SK-N-SH (cell line): ENCODE data around the gene PDE4A.

Experiments
- RAD21 ChIP-seq: IDR thresholded peaks from 2 replicates; pipeline ENCODE4 v1.6.1; 2012; ENCODE audit warnings: mild to moderate bottlenecking, low read length
- SMC3 ChIP-seq: IDR thresholded peaks from 2 replicates; pipeline ENCODE4 v1.6.1; 2012; ENCODE audit warnings: low read depth, low read length, improper control_type of control experiment
- TAF1 ChIP-seq: IDR thresholded peaks from 2 replicates; pipeline ENCODE4 v1.6.1; 2012; ENCODE audit warnings: low read depth, mild to moderate bottlenecking, low read length, moderate library complexity, borderline replicate concordance
- TF ChIP-seq, protein P1 (sequence below): fragments of 200-600 bp; sonication (generic); IDR thresholded peaks from 2 replicates; pipeline ENCODE4 v1.6.1; 2017; ENCODE audit warnings: antibody characterized with exemption, mild to moderate bottlenecking, moderate library complexity
- TF ChIP-seq, protein P2 (sequence below): IDR thresholded peaks from 2 replicates; pipeline ENCODE4 v1.4.0; 2012; ENCODE audit warnings: low read depth

- TF ChIP-seq, protein P1, sequence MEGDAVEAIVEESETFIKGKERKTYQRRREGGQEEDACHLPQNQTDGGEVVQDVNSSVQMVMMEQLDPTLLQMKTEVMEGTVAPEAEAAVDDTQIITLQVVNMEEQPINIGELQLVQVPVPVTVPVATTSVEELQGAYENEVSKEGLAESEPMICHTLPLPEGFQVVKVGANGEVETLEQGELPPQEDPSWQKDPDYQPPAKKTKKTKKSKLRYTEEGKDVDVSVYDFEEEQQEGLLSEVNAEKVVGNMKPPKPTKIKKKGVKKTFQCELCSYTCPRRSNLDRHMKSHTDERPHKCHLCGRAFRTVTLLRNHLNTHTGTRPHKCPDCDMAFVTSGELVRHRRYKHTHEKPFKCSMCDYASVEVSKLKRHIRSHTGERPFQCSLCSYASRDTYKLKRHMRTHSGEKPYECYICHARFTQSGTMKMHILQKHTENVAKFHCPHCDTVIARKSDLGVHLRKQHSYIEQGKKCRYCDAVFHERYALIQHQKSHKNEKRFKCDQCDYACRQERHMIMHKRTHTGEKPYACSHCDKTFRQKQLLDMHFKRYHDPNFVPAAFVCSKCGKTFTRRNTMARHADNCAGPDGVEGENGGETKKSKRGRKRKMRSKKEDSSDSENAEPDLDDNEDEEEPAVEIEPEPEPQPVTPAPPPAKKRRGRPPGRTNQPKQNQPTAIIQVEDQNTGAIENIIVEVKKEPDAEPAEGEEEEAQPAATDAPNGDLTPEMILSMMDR, result no peak
- TF ChIP-seq, protein P2, sequence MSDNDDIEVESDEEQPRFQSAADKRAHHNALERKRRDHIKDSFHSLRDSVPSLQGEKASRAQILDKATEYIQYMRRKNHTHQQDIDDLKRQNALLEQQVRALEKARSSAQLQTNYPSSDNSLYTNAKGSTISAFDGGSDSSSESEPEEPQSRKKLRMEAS, result no peak
- TF ChIP-seq TAF1 (no peak), SMC3 (no peak), RAD21 (no peak)
These were observed 97.6 kb downstream of the PDE4A start for GRCh38 chr19:10517760-10518443.
